Thyroid gland (tissue), 4 donors: Measurements from ENCODE around the gene DENND1A. TPM values are rescaled to one million over a fixed set of nuclear protein-coding genes. Genes with fewer than 3 reads are reported as not detected.

Experiments
- DNase-seq, 2 donors: peaks; one replicate each; pipeline ENCODE4 v3.0.0-alpha.2; 2019
- H3K27ac ChIP-seq, 3 donors: fragments of 200-600 bp; sonication (generic); 1 replicate in 2 of 3; 2 replicates in 1 of 3; pipeline ENCODE4 v1.5.1; 2016 to 2019; ENCODE audit warnings: mild to moderate bottlenecking in 1 of 3, moderate library complexity in 1 of 3
- H3K27me3 ChIP-seq: fragments of 200-600 bp; sonication (generic); one replicate; pipeline ENCODE4 v1.5.1; 2019
- H3K36me3 ChIP-seq, 2 donors: fragments of 200-600 bp; sonication (generic); one replicate each; pipeline ENCODE4 v1.5.1; 2016 to 2019
- H3K4me1 ChIP-seq, 2 donors: fragments of 200-600 bp; sonication (generic); one replicate each; pipeline ENCODE4 v1.5.1; 2017 to 2019
- H3K4me3 ChIP-seq, 3 donors: fragments of 200-600 bp; sonication (generic); replicated peaks in 1 of 3; 1 replicate in 2 of 3; 2 replicates in 1 of 3; pipeline ENCODE4 v1.5.1; 2016; ENCODE audit warnings: mild to moderate bottlenecking in 1 of 3
- H3K9me3 ChIP-seq: fragments of 200-600 bp; sonication (generic); one replicate; pipeline ENCODE4 v1.5.1; 2017
- CTCF ChIP-seq, 6 experiments: fragments of 200-600 bp in 3 of 6; fragments of 450-650 bp in 3 of 6; sonication (generic) in 3 of 6; IDR thresholded peaks; one replicate each; pipeline ENCODE4 v1.5.1; 2016 to 2019; ENCODE audit warnings: antibody characterized with exemption in 6 of 6, mild to moderate bottlenecking in 2 of 6, inconsistent platforms in 1 of 6, moderate library complexity in 1 of 6
- POLR2A ChIP-seq, 2 donors: fragments of 450-650 bp; IDR thresholded peaks; one replicate each; pipeline ENCODE4 v1.6.1; 2017; ENCODE audit warnings: antibody characterized with exemption in 2 of 2, mild to moderate bottlenecking in 2 of 2, moderate library complexity in 1 of 2
- WGBS, 2 donors: methylation state at CpG; one replicate each; pipeline ENCODE4 v1.1.5; 2017; 5-methylcytosine and 5-hydroxymethylcytosine counted together
- intact Hi-C: fragments of 100-400 bp; cut with DNase I; formaldehyde crosslinking; loops from one replicate; pipeline ENCODE4 v1.15.1; 2023
- total RNA-seq, 4 donors: library from RNA; depleted of rRNA; stranded (reverse); fragments of >200 nt; gene quantifications; one replicate each; pipeline ENCODE4 v1.2.3, GENCODE V29; 2016

The DENND1A gene
- total RNA-seq, 4 donors from 2014 or later, result 18.8 to 34.4 (median 28.2) TPM

- no peak for DNase-seq
- TF ChIP-seq CTCF (IDR thresholded peaks at IDR 0.05), result no peak
- no peak for TF ChIP-seq POLR2A (IDR thresholded peaks at IDR 0.05)
- Histone ChIP-seq H3K27me3 (no peaks in the 10 kb centered on the region), H3K9me3 (no peaks in the 10 kb centered on the region), H3K27ac (no peak overlapping the region), H3K36me3 (no peaks in the 10 kb centered on the region), H3K4me3 (no peak overlapping the region), H3K4me1 (peaks cover 17 to 31% of the 10 kb centered on the region in 2 donors)
- WGBS, 2 donors, result 83 to 86% methylated on average over 4 of the region's 4 CpGs
- intact Hi-C loops, result no loop called here
Observed at GRCh38 chr9:123397975-123398374, 532.0 kb downstream of the DENND1A start.

- DNase-seq, result peak; percentile 94 to 96
- WGBS, 2 donors, result 52 to 63% methylated on average over 23 to 24 of the region's 24 CpGs
- TF ChIP-seq CTCF (IDR thresholded peaks at IDR 0.05), result no peak
- no peak for TF ChIP-seq POLR2A (IDR thresholded peaks at IDR 0.05)
- Histone ChIP-seq H3K9me3 (no peaks in the 10 kb centered on the region), H3K4me1 (peaks cover 21 to 34% of the 10 kb centered on the region in 2 donors), H3K4me3 (no peak overlapping the region), H3K27ac (peak overlapping the region; percentile 76 to 97 (median 85)), H3K36me3 (no peaks in the 10 kb centered on the region), H3K27me3 (no peaks in the 10 kb centered on the region)
- intact Hi-C loops, result no loop called here
Observed at GRCh38 chr9:123395689-123396511, 534.0 kb downstream of the DENND1A start.

DNA sequence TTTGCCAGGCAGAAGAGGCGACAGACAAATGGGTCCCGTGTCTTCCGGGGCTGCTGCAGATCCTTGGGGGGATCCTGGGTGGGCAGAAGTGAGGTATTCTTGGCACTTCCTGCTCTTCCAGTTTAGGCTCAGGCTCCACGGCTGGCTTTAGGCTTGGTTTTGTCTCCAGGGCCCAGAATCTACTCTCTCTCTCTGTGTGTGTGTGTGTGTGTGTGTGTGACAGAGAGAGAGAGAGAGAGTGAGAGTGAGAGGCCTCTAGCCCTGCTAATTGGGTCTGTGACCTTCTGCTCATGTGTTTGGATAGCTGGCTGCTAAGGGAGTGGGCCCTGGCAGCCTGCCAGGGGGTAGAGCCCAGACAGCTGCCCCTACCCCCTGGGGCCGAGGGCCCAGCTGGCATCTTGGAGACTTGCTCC lies 534.6 kb downstream of the DENND1A start:
- TF ChIP-seq POLR2A (IDR thresholded peaks at IDR 0.05), result no peak
- no peak for TF ChIP-seq CTCF (IDR thresholded peaks at IDR 0.05)
- no peaks in the 10 kb centered on the region for H3K9me3 ChIP-seq
- WGBS, 2 donors, result 19 to 40% methylated on average over 4 of the region's 5 CpGs
- peaks cover 24 to 40% of the 10 kb centered on the region in 2 donors for H3K4me1 ChIP-seq
- intact Hi-C loops, result no loop called here
- DNase-seq, result no peak
- H3K4me3 ChIP-seq, result no peak overlapping the region
- no peaks in the 10 kb centered on the region for H3K27me3 ChIP-seq
- H3K27ac ChIP-seq, result peak overlapping the region; percentile 76 to 97 (median 85)
- H3K36me3 ChIP-seq, result no peaks in the 10 kb centered on the region

DNA sequence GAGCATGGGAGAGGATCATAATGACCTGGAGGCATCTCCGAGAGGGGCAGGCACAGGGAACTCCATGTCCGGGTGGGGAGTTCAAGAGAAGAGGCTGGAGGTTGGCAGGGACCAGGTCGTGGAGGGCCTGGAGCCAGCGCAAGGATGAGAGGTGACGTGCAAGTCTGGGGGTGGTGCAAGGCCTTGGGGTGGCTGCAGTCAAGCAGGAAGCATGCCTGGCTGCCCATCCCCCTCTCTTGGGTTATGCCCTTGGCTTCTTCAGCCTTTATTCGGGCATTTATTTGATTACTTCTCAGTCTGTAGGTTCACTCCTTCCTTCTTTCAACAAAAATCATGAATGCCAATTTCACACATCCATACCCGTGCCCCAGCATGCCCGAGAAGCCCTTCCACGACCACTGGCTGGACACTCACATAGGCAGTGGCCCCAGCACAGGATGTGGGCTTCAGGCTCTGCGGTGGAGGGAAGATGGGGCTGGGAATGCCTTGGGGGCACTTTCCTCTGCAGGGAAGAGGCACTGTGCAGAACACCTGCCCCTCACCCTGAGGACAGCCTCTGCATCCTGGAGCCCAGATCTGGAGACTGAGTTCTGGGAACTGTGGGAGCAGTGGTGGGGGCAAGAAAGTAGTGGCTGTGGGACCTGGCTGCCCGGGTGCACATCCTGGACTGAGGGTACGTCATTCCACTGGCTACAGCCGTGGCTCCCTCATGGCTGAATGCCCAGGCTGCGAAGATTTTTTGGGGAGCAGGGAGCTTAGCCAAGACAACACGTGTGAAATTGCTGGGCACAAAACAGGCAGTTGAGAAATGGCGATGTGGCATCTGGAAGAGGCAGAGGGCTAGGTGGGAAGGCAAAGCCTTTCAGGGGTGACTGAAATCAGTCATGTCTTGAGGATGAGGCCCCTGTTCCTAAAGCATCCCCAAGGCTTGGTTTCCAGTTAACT lies 535.4 kb downstream of the DENND1A start:
- TF ChIP-seq POLR2A (IDR thresholded peaks at IDR 0.05), result no peak
- Histone ChIP-seq H3K4me1 (peaks cover 24 to 45% of the 10 kb centered on the region in 2 donors), H3K4me3 (no peak overlapping the region), H3K36me3 (no peaks in the 10 kb centered on the region), H3K27ac (peak overlapping the region; percentile 76 to 97 (median 85)), H3K9me3 (no peaks in the 10 kb centered on the region), H3K27me3 (no peaks in the 10 kb centered on the region)
- 47 to 52% methylated on average over 16 of the region's 16 CpGs for WGBS, 2 donors
- DNase-seq, result peak; percentile 61 to 67
- intact Hi-C loops, result no loop called here

- Histone ChIP-seq H3K27me3 (no peaks in the 10 kb centered on the region), H3K27ac (no peak overlapping the region), H3K9me3 (no peaks in the 10 kb centered on the region), H3K36me3 (no peaks in the 10 kb centered on the region), H3K4me3 (no peak overlapping the region), H3K4me1 (peaks cover 24 to 45% of the 10 kb centered on the region in 2 donors)
- no peak for DNase-seq
- intact Hi-C loops, result no loop called here
- 94 to 98% methylated on average over 4 of the region's 4 CpGs for WGBS, 2 donors
- TF ChIP-seq CTCF (IDR thresholded peaks at IDR 0.05) (no peak), POLR2A (IDR thresholded peaks at IDR 0.05) (no peak)
Observed at GRCh38 chr9:123392802-123393201, 537.1 kb downstream of the DENND1A start.
